ENCODE data around the gene THOC5. TPM values are rescaled to one million over a fixed set of nuclear protein-coding genes. Genes with fewer than 3 reads are reported as not detected.
"Not testable (repeated sequence)": the region's sequence is repeated elsewhere in the genome, so short reads cannot be mapped to it uniquely, and the experiment has no call there.

Gene THOC5
- total RNA-seq, 1 donor from 2014 or later, result 33.0 TPM

DNA sequence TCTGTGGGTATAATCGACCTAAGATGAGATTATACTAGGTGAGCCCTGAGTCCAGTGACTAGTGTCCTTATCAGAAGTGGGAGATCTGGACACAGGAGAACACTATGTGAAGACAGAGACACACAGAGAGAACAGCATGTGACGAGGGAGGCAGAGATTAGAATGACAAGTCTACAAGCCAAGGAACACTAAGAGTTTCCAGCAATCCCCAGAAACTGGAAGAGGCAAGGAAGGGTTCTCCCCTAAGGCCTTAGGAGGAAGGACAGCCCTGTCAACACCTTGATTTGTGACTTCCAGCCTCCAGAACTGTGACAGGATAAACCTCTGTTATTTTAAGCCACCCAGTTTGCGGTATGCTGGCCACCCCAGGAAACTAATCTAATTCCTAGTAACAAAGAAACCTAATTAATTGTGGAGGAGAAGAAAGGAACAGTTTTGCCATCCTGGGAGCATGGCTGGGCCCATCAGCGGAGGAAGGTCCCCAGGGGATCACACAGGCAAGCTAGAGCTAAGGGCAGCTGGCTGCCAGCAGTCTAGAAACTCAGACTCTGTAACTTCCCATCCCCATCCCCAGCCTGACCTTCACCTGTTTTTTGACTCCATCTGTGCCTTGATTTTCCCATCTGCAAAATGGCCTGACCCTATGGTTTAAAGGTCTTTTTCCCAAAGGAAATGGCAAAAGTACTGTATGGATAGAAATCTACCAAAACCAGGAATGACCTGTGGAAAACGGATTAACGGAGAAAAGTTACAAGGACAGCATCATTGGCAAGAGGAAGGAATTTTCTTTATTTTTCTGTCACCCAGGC is 10.3 kb upstream of the THOC5 start:
- no peak for FAIRE-seq

DNA sequence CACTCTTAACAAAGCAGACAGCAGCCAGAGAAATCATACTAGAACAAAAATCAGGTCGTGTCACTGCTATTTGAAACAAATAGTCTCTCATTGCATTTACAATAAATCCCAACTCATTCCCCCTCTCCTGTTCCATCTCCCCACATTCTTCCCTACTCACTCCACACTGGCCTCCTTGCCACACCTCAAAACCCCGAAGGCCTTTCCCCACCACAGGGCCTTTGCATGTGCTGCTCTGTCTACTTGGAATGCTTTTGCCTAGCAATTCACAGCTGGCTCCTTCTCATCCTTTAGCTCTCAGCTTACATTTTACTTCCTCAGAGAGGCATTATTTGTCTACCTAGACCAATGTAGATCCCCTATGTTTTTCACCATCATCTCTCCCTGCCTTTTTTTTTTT is 6.3 kb upstream of the THOC5 start:
- DNase-seq (ENCODE audit: low spot score in 2 of 2) (no peak), FAIRE-seq (no peak)

More for the DNA sequence above, 10.3 kb upstream of the THOC5 start:
- DNase-seq (ENCODE audit: low spot score in 2 of 2), result no peak

- DNase-seq (ENCODE audit: low spot score in 2 of 2), result no peak
- FAIRE-seq, result no peak
Observed at GRCh38 chr22:29559030-29559429, 5.5 kb upstream of the THOC5 start.

- DNase-seq (ENCODE audit: low spot score in 2 of 2) (peak; percentile 24 to 33), FAIRE-seq (no peak)
Observed at GRCh38 chr22:29555065-29555644, 1.6 kb upstream of the THOC5 start.

- not testable (repeated sequence) for DNase-seq (ENCODE audit: low spot score in 2 of 2); FAIRE-seq
Observed at GRCh38 chr22:29552357-29552756, 1.2 kb downstream of the THOC5 start.

- no peak for FAIRE-seq
- no peak for DNase-seq (ENCODE audit: low spot score in 2 of 2)
Observed at GRCh38 chr22:29550005-29550404, 3.6 kb downstream of the THOC5 start.

GRCh38 chr22:29545045-29545444 is 8.5 kb downstream of the THOC5 start:
- not testable (repeated sequence) for DNase-seq (ENCODE audit: low spot score in 2 of 2); FAIRE-seq

GRCh38 chr22:29541845-29542244 is 11.7 kb downstream of the THOC5 start:
- DNase-seq (ENCODE audit: low spot score in 2 of 2) (no peak), FAIRE-seq (no peak)

- no peak for DNase-seq (ENCODE audit: low spot score in 2 of 2)
- no peak for FAIRE-seq
Observed at GRCh38 chr22:29539105-29539504, 14.5 kb downstream of the THOC5 start.

GRCh38 chr22:29536411-29536810 is 17.1 kb downstream of the THOC5 start:
- DNase-seq (ENCODE audit: low spot score in 2 of 2) (no peak), FAIRE-seq (no peak)

- DNase-seq (ENCODE audit: low spot score in 2 of 2) (no peak), FAIRE-seq (no peak)
Observed at GRCh38 chr22:29531419-29531818, 22.1 kb downstream of the THOC5 start.

DNA sequence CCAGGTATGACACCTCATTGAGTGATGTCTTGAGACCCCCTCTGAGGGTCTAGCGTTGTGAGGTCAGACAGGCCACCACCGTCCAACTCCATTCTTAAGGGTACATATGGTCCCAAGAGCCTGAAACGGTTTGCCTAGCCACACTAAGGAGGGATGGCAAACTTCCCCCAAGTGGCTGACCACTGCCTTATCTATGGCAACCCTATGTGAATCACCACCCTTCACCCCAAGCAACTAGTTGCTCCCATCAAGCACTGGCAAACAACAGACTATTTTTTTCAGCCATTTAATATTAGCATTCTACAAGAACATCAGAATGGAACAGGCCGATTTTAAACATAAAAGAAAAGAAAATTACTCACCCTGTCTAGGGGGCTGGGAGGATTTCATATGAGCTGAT is 22.8 kb downstream of the THOC5 start:
- no peak for DNase-seq (ENCODE audit: low spot score in 2 of 2)
- FAIRE-seq, result no peak

GRCh38 chr22:29528144-29528543 is 25.4 kb downstream of the THOC5 start:
- DNase-seq (ENCODE audit: low spot score in 2 of 2) (no peak), FAIRE-seq (no peak)

- DNase-seq (ENCODE audit: low spot score in 2 of 2), result no peak
- FAIRE-seq, result no peak
Observed at GRCh38 chr22:29524442-29525191, 28.9 kb downstream of the THOC5 start.

- DNase-seq (ENCODE audit: low spot score in 2 of 2) (no peak), FAIRE-seq (no peak)
Observed at GRCh38 chr22:29523761-29524160, 29.8 kb downstream of the THOC5 start.

- FAIRE-seq (no peak), DNase-seq (ENCODE audit: low spot score in 2 of 2) (no peak)
Observed at GRCh38 chr22:29521526-29521925, 32.0 kb downstream of the THOC5 start.

- FAIRE-seq, result no peak
- DNase-seq (ENCODE audit: low spot score in 2 of 2), result no peak
Observed at GRCh38 chr22:29520851-29521250, 32.7 kb downstream of the THOC5 start.

DNA sequence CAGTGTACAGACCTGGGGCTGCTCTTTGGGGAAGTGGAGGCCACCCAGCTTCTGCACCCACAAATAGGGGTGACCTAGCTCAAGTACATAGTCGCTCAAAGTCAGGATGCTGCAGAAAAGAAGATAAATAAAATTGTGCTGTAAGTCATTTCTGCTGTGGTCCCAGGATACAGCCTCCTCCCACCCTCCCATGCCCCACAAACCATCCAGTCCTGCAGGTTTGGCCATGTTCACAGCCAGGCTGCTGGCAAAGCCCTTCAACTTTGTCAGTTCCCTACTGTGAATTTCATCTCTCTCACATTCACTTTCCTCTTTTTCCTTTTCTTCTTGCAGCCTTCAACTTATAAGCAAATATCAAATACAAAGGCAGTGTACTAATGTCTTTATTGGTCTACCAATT is 33.6 kb downstream of the THOC5 start:
- DNase-seq (ENCODE audit: low spot score in 2 of 2) (no peak), FAIRE-seq (no peak)

DNA sequence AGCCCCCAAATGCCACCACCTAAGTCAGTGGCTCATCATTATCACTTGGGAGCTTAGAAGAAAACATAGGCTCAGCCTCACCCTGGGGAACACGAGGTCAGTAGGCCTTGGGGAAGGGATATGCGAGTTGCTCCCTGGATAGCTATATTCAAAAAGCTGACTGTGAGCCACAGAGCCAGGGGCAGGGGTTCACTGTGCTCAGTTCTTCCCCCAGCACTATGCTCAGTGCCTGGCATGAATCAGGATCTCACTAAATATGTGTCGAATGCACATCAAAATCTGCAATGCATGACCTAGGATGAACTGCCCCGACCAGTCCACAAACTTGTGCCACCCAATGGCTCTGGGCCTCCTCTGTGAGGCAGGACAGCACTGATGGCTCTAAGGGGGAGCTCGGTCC is 35.1 kb downstream of the THOC5 start:
- FAIRE-seq (no peak), DNase-seq (ENCODE audit: low spot score in 2 of 2) (no peak)

DNA sequence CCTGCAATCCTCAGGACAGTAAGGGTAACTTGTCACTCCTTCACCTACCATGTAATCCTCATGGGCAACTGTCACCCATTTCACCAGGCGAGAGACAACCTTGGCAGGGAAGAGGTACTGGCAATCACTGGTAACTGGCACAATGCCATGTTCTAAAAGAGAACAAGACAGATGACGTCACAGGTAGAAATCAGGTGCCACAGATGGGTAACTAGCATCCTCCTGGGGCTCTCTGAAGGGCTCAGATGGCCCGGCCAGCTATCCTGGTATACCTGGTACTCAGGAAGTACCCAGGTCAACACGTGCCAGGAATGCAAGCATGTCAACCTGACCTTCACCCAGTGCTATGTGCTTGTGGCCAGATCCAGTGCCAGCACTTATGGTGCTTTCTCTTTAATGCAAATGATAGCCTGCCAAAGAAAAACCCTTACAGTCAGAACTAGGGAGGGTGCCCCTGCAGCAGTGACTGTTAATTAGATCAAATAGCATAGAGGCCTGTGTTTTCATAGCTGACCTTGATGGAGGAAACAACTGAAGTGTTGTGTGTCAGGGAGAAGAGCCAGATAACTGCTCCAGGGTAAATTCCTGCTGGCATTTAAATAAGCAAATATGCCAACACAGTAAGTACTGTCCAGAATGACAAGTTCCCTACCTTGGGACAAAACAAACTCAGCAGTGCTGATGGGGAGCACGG is 36.2 kb downstream of the THOC5 start:
- no peak for DNase-seq (ENCODE audit: low spot score in 2 of 2)
- FAIRE-seq, result no peak

GRCh38 chr22:29512031-29512430 is 41.5 kb downstream of the THOC5 start:
- no peak for FAIRE-seq

More at GRCh38 chr22:29512031-29512430, 41.5 kb downstream of the THOC5 start:
- DNase-seq (ENCODE audit: low spot score in 2 of 2), result no peak

Measured in frontal cortex (tissue), 4 donors.